Measurements from ENCODE around the gene MTMR12.
A peak's percentile ranks its signal among the peaks of the same experiment; 100 is the strongest.

The MTMR12 gene, protein sequence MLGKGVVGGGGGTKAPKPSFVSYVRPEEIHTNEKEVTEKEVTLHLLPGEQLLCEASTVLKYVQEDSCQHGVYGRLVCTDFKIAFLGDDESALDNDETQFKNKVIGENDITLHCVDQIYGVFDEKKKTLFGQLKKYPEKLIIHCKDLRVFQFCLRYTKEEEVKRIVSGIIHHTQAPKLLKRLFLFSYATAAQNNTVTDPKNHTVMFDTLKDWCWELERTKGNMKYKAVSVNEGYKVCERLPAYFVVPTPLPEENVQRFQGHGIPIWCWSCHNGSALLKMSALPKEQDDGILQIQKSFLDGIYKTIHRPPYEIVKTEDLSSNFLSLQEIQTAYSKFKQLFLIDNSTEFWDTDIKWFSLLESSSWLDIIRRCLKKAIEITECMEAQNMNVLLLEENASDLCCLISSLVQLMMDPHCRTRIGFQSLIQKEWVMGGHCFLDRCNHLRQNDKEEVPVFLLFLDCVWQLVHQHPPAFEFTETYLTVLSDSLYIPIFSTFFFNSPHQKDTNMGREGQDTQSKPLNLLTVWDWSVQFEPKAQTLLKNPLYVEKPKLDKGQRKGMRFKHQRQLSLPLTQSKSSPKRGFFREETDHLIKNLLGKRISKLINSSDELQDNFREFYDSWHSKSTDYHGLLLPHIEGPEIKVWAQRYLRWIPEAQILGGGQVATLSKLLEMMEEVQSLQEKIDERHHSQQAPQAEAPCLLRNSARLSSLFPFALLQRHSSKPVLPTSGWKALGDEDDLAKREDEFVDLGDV

GRCh38 chr5:32312595-32313332 lies at the start of gene MTMR12:
Gene MTMR12 (minus strand): TSS chr5:32312939. CDS start chr5:32312838, 101 bp downstream.
- peak; percentile 99 for DNase-seq

GRCh38 chr5:32362527-32362926 lies 49.8 kb upstream of the MTMR12 start:
- DNase-seq = no peak

DNA sequence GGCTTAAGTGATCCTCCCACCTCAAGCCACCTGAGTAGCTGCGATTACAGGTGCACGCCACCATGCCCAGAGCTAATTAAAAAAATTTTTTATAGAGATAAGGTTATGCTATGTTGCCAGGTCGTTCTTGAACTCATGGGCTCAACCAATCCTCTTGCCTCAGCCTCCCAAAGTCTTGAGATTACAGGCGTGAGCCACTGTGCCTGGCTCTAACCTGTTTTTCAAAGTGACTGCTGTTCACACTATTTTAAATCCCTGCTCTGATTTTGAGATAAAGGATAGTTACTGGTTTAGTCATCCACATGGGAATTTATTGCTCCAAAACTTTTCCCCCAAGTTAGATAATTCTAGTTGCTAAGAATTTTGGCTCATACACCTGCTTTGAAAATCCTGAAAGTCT lies 48.2 kb upstream of the MTMR12 start:
- no peak for DNase-seq

DNA sequence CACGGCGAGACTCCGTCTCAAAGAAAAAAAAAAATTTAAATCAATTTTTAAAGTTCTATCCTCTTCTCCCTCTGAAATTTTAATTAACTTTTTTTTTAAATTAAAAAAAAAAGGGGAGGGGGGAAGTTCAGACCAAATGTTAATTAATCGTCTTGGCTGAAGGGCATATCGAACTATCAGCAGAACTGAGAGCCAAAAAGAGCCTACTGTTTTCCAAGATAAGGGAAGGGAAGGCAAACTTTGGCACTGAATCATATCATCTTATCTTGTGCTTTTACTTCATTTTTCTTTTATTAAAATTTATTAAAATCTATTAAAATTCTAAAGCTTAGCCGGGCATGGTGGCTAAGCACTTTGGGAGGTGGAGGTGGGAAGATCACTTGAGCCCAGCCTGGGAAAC lies 45.9 kb upstream of the MTMR12 start:
- no peak for DNase-seq

- DNase-seq = no peak
These were observed 44.9 kb upstream of the MTMR12 start for GRCh38 chr5:32357658-32358057.

DNA sequence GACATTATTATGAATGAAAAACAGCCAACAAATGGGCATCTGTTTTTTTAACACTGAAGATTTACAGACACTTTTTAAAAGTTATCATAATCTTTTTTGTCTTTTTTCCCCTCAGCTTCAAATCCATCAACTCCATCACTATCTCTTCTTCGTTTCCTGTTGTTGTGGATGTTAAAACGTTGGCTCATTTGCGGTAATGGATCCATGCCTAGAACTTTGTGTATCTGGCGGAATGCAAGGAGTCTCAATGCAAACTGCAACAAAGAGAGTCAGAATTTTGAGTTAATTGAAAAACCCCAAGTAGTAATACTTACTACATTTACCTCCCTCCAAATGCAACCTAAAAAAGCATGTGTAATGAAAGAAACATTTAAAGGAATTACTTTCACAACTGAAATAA lies 42.9 kb upstream of the MTMR12 start:
- no peak for DNase-seq

DNA sequence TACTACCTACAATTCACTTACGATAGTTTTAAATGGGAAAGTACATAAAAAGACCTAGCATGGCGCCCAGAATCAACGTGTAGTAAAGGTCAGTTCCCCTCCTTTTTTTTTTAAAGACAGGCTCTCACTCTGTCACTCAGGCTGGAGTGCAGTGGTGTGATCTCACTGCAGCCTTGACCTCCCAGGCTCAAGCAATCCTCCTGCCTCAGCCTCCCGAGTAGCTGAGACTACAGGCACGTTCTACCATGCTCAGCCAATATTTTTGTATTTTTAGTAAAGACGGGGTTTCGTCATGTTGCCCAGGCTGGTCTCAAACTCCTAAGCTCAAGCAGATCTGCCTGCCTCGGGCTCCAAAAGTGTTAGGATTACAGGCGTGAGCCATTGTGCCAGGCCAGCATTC lies 40.7 kb upstream of the MTMR12 start:
- DNase-seq = no peak

DNA sequence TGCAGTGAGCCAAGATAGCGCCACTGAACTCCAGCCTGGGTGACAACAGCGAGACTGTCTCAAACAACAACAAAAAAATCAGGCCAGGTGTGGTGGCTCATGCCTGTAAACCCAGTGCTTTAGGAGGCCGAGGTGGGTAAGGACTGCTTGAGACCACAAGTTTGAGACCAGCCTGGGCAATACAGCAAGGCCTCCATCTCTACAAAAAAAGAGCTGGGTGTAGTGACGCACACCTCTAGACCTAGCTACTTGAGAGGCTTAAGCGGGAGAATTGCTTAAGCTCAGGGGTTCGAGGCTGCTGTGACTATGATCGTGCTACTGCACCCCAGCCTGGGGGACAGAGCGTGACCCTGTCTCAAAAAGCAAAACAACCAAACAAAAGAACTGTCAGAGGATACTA lies 39.9 kb upstream of the MTMR12 start:
- no peak for DNase-seq

- DNase-seq = no peak
These were observed 34.1 kb upstream of the MTMR12 start for GRCh38 chr5:32346869-32347268.

DNA sequence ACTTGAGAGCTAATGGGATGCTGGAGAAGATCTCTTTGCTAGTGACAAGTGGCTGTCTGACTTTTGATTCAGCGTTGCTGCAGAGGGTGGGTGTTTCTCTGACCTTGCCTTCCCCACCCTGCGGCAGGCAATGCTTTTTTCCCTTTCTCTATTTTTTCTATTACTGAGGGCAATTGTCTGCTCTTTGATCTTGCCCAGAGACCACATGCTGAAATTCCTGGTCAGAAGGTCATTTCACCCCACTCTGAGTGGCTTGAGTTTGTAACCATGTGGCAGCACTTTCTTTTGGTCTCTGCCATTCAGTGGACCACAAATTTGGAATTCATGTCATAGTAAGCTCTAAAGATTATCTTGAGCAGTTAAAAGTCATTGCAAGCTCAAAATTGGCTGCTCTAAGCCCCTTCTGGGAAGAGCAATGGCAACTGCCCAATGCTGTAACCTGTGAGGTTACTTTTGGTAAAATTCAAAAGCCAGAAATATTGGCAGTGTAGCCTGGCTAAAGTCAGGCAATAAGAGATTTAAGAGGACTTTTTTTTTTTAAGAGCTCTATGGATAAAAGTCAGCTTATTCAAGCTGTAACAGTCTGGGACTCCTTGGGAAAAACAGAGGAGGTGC lies 30.4 kb upstream of the MTMR12 start:
- no peak for DNase-seq

DNA sequence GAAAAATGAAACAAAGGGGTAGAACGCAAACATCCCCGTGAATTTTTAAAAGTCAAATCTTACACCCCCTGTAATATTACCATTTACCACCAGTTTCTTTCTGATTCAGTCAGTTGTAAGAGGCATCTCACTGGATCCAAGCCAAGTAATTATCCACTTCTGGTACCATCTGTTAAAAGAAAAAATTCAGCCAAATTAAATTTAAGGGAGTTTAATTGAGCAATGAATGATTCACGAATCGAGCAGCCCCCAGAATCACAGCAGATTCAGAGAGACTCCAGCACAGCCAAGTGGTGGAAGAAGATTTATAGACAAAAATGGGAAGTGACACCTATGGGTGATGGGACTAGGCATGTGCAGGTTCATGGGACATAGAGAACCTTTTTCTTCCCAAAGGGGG lies 29.9 kb upstream of the MTMR12 start:
- no peak for DNase-seq

GRCh38 chr5:32339878-32340277 lies 27.1 kb upstream of the MTMR12 start:
- no peak for DNase-seq

DNA sequence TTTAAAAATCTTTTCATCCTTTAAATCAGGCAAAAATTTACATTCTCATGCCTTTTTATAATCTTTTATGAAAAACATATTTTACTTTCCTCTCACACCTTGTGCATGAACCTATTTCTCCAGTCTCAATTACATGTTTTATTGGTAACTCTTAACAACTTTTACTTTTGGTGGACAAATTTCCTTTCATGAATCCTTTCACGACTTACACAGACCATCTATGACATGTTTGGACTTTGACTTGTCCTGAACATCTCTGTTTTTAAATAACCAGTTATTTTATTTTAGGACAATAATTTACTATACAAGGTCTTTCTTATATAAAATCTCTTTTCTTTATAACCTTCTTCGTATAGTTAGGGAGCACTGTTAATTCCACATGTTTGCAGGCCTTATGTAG lies 26.5 kb upstream of the MTMR12 start:
- no peak for DNase-seq

- no peak for DNase-seq
These were observed 20.2 kb upstream of the MTMR12 start for GRCh38 chr5:32332966-32333365.

DNA sequence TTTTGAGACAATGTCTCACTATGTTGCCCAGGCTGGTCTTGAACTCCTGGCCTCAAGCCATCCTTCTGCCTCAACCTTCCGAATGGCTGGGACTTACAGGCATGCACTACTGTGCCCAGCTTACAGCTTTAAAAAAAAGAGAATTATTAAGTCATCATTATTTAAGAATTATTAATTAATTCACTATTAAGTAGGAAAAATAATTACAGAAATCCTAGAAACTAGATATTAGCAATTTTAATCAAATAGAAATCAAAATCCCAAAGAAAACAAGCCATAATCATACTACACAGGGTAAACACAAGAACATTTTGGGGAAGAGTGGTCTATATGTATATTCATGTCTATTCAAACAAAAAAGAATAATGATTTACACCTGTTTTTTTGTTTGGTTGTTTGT lies 19.6 kb upstream of the MTMR12 start:
- DNase-seq = no peak

GRCh38 chr5:32331935-32332274 lies 19.2 kb upstream of the MTMR12 start:
- no peak for DNase-seq

GRCh38 chr5:32331217-32331934 lies 18.6 kb upstream of the MTMR12 start:
- no peak for DNase-seq

- DNase-seq = no peak
These were observed 17.6 kb upstream of the MTMR12 start for GRCh38 chr5:32330126-32330971.

DNA sequence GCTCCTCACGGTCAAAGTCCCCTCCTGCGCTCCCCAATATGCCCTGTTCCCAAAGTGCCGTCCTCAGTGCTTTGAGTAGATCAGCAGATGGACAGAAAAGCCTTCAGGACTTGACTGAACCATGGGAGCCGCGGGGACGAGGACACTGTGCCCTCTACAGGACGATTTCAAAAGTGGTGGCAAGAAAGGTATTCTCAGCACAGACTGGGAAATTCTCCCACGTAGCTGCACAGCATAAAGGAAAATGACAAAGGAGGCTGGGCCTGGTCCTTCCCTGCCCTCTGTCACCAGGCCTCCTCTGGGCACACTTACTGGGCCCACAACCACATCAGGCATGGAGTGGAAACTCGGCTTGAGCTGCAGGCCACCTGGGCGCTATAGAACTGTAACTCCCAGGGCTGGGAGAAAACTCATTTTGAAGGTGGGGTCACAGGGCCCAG lies 16.7 kb upstream of the MTMR12 start:
- peak; percentile 38 for DNase-seq

DNA sequence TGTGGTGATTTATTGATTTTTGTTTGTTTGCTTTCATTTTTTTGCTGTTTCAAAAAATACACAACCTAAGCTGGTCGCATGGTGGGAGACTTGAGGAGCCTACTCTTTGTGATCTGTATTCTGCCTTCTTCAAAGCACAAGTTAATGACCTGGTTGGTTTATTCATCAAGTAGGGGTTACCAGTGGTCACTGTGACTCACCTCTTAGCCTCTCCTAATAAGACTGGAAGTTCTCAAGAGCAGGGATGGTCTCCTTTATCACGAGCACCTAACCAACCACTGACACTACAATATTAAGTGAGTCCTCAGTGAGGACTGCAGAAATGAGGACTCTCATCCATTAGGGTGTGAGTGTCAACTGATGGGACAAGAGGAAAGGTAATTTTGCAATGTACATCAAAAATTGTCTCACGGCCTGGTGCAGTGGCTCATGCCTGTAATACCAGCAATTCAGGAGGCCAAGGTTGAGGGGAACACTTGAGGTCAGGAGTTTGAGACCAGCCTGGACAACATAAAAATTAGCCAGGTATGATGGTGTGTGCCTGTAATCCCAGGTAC lies 13.6 kb upstream of the MTMR12 start:
- no peak for DNase-seq

- DNase-seq = no peak
These were observed 12.9 kb upstream of the MTMR12 start for GRCh38 chr5:32325616-32326015.
